C4-2B (cell line): ENCODE results near the gene AFAP1L2.

Experiments
- CTCF ChIP-seq: fragments of 450-650 bp; conservative IDR thresholded peaks from 2 replicates; pipeline ENCODE4 v1.5.1; 2017; ENCODE audit warnings: mild to moderate bottlenecking
- ZFX ChIP-seq: fragments of 450-650 bp; IDR thresholded peaks from 2 replicates; pipeline ENCODE4 v1.6.1; 2017

DNA sequence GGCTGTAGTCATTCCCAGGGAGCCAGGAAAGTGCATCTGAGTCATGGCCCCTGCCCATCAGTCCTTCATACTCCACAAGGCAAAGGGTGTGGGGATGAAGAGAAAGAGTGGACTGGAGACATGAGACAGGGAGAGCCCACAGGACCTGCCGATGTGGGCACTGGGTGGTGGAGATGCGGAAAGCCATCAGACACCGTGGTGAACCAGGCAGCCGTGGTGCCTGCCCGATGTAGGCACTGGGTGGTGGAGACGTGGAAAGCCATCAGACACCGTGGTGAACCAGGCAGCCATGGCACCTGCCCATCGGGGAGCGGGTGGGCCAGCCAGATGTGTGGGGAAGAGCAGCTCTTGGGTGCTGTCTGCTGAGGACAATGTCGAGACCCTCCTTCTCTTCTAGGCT is 58.6 kb downstream of the AFAP1L2 start:
- no peak for TF ChIP-seq CTCF
- no peak for TF ChIP-seq ZFX
